CD4-positive, alpha-beta T cell treated with Interferon gamma for 1 hour (primary cell): ENCODE data around the gene FAM171A1.
A peak's percentile ranks its signal among the peaks of the same experiment; 100 is the strongest.
"Not testable (repeated sequence)": the region's sequence is repeated elsewhere in the genome, so short reads cannot be mapped to it uniquely, and the experiment has no call there.

Source experiments
- DNase-seq: peaks from one replicate; pipeline ENCODE4 v3.0.0-alpha.2; 2020

Gene FAM171A1

DNA sequence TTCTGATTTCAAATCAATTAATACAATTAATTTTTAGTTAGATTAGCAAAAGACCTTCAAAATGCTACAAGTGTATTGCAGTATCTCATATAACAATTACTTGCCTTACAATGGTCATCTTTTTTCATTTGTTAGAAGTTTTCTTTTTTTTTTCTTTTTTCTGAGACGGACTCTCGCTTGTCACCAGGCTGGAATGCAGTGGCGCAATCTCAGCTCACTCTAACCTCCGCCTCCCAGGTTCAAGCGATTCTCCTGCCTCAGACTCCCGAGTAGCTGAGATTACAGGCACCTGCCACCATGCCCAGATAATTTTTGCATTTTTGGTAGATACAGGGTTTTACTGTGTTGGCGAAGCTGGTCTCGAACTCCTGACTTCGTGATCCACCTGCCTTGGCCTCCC is 95.0 kb downstream of the FAM171A1 start:
- not testable (repeated sequence) for DNase-seq

DNA sequence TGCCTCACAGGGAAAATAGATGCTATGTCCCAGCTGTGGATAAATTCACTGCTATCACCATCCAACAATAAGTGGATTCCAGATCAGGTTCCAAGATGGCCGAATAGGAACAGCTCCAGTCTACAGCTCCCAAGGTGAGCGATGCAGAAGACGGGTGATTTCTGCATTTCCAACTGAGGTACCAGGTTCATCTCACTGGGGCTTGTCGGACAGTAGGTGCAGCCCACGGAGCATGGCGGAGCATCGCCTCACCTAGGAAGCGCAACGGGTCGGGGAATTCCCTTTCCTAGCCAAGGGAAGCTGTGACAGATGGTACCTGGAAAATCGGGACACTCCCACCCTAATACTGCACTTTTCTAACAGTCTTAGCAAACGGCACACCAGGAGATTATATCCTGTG is 101.3 kb downstream of the FAM171A1 start:
- DNase-seq: not testable (repeated sequence)

DNA sequence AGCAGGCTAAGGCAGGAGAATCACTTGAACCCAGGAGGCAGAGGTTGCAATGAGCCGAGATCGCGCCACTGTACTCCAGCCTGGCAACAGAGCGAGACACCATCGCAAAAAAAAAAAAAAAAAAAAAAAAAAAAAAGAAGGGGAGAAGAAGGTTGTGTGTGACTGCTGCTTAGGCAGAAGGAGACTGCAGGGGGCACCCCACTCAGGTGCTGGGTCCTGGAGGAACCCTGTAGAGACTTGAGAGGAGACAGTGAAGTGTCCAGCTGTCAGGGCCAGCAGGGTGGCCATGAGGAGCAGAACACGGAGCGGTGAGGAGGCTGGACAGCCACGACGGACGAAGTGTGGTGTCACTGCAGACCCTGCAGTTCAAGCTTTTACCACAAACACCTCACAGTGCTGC is 103.6 kb downstream of the FAM171A1 start:
- DNase-seq: no peak

DNA sequence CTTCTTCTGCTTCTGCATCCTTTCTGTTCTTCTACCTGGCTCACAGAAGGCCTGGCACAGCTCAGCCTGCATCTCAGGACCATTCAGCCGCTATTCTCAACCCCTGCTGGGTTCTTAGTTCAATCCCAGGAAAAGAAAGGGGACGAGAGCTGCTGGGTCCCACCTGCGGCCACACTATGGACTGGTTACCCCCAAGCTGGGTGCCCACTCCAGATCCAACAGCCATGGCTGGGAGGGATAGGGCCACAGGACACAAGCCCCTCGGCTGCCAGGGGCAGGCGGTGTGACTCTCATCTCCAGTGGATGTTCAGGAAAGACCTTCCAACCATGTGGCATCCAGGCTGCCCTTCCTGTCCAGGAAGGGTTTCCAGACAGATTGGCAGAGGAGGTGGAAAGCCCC is 105.0 kb downstream of the FAM171A1 start:
- no peak for DNase-seq

DNA sequence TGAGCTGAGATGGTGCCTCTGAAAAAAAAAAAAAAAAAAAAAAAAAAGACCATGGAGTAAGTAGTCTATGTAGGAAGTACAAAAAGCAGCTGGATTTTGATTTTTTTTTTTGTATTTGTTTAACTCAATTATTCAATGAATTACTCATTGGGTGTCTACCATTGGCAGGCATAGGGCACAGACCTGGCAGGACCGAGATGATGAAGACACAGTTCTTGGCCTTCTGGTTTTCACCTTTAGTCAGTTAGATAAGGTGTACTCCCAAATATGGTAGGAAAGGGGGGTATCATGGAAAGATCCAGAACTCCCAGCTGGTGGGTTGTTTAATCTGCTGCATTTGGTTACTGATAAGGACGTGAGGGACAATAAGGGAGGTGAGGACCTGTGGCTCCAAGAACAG is 105.5 kb downstream of the FAM171A1 start:
- no peak for DNase-seq

GRCh38 chr10:15265056-15265455 is 106.0 kb downstream of the FAM171A1 start:
- DNase-seq: no peak

- DNase-seq: no peak
Measured at GRCh38 chr10:15263657-15264323, 107.3 kb downstream of the FAM171A1 start.

DNA sequence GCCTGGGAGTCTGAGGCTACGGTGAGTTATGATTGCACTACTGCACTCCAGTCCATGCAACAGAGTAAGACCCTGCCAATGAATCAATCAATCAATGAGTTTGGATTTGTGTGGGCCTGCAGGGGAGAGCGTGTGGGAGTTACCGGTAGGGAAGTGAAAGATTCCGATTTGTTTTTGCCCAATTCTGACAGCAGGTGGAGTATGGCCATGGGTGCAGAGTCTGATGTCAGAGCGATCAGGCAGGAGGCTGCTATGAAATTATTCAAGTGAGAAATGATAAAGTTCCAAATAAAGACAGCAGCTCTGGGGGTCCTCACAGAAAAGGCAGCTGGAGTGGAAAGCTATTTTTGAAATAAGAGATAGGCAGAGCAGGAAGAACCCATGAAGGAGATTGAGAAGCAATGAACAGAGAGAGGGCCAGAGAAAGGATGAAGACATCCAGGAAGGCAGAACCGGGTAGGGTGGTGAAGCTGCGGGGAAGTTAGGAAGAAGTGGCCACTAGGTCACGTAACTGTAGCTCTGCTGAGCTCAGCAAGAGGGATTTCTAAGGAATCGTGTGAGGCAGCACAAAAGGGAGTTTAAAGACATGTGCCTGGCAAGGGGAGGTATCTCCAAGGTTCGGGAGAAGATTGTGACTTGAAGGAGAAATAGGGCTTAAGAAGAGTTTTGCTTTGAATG is 108.9 kb downstream of the FAM171A1 start:
- DNase-seq: no peak

DNA sequence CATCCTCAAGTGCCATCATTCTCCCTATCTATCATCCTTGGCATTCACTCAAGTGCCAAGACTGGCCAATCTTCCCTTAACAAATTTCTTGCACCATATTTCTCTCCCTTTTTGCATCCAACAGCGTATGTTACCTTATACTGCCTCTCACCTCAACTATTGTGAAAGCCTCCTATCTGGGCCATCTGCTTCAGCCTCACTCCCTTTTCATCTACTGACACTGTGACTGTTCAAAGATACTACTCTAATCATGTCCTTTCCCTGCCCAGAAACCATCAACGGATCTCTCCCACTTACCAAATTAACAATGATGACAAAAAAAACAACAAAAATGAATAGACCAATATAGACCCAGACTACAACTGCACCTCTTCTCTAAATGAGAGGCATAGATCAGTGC is 112.0 kb downstream of the FAM171A1 start:
- no peak for DNase-seq

GRCh38 chr10:15258255-15258654 is 112.8 kb downstream of the FAM171A1 start:
- DNase-seq: no peak

DNA sequence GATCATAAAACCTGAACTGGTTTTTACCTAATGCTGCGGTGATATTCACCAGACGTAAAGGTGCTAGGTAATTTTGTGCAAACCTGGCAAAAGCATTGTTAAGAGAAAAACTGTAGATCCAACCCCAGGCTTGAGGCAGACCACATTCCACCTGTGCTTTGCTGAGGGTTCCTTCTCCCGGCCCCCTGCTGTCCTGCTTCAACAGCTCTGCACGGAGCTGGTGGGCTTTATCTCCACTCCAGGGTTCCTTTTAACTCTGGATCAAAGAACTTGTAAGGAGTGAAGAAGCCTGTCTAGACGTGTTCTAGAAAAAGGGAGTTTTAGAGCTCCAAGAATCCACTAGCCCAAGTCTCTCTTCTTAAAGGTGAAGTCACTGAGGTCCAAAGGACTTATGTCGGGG is 115.1 kb downstream of the FAM171A1 start:
- DNase-seq: no peak

- no peak for DNase-seq
Measured at GRCh38 chr10:15254808-15255648, 116.1 kb downstream of the FAM171A1 start.

DNA sequence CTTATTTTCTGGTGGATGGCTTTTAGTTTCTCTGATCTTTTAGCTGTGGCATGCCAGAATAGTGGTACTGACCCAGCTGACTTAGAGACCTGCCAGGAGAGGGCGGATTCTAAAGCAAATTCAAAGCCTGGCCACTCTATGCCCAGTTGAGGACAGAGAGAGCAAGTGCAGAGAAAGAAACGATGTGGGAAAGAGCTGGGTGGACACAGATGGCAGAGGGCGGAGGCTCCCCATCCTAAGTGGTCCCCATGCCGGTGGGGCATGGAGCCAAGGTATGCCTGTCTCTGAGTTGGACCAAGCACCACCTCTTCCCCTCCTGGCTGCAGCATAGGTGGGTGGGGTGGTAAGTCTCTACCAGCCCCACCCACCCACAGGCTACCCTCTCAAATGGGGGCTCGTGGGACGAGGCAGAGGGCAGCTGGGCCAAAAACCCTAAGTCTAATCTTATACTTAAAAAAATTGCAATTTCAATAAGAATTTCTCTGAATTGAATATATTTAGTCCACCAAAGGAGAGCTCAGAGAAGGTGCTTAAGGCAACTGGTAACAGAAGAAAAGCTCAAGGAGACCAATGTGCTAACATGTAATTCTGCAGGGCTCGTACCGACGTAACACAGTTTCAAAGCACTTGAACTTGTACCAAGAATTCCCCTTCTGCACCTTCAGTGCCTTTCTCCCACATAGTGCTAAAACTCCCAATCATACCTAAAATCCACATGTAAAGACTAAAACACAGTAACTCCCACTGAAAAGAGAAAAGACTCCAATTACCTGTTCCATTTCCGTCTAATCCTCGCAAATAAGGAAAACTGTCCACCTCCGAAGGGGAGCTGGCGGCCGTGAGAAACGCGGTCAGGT is 116.9 kb downstream of the FAM171A1 start:
- DNase-seq: no peak

DNA sequence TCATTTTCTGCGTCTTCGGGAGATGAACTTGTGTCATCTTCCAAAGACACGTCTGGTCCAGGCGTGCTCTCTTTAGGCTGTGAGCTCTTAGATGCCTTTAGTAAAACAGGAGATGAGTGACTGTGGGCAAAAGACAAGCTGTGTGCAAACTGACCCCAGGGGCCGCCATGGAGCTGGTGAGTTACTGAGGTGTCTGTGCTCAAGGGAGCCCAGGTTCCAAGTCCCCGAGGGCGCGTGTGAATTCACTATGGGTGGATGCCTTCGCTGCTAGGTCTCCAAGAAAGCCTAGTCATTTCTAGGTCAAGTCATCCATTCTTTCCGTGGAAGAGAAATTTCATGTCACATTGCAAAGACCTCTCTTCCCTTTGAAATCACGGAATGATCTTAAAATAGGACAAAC is 118.7 kb downstream of the FAM171A1 start:
- no peak for DNase-seq

- no peak for DNase-seq
Measured at GRCh38 chr10:15251791-15252380, 119.2 kb downstream of the FAM171A1 start.

- peak; percentile 29 for DNase-seq
Measured at GRCh38 chr10:15245530-15245929, 125.6 kb downstream of the FAM171A1 start.

DNA sequence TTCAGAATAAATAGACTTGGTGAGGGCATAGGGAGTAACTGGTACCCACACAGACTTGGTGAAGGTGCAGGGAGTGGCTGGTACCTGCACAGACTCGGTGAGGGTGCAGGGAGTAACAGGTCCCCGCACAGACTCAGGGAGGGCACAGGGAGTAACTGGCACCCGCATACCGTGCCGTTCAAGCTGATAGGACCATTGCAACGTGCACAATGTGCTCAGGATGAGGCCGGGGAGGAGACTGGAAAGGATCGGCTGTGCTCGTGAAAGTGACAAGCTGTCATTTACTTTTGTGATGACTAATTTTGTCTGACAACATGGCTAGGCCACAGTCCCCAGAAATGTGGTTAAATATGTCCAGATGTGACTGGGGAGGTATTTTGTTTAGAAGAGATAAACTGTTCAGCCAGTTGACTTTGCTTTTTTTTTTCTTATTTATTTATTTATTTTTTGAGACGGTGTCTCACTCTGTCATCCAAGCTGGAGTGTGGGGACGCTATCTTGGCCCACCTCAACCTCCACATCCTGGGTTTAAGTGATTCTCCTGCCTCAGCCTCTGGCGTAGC is 126.4 kb downstream of the FAM171A1 start:
- no peak for DNase-seq

DNA sequence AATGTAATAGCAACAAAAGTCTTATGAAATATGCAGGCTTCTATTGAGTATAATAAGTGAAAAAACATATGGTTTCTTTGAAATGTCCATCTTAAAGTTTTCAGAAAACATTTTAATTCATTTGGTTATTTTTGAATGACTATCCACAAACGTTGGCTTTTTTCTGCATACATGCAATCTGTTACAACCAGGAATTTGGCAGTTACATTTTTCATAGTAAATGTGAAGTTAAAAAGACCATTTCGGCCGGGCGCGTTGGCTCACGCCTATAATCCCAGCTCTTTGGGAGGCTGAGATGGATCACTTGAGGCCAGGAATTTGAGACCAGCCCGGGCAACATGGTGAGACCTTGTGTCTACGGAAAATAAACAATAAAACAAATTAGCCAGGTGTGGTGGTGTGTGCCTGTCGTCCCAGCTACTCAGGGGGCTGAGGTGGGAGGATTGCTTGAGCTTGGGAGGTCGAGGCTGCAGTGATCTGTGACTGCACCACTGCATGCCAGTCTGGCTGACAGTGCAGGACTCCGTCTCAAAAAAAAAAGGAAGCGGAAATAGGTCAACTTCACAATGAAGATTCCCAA is 128.7 kb downstream of the FAM171A1 start:
- no peak for DNase-seq

DNA sequence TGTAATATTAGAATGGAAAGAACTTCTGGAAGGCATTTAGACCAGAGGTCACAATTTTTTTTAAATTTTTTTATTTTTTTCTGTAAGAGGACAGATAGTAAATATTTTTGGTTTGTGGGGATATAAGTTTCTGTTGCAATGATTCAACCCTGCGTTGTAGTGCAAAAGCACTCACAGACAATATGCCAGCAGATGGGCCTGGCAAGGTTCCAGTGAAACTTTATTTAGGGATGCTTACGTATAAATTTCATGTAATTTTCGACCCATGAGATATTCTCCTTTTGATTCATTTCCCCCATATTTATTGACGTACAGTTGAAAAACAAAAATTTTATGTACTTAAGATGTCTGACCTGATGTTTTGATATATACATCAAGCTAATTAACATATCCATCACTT is 129.8 kb downstream of the FAM171A1 start:
- no peak for DNase-seq

DNA sequence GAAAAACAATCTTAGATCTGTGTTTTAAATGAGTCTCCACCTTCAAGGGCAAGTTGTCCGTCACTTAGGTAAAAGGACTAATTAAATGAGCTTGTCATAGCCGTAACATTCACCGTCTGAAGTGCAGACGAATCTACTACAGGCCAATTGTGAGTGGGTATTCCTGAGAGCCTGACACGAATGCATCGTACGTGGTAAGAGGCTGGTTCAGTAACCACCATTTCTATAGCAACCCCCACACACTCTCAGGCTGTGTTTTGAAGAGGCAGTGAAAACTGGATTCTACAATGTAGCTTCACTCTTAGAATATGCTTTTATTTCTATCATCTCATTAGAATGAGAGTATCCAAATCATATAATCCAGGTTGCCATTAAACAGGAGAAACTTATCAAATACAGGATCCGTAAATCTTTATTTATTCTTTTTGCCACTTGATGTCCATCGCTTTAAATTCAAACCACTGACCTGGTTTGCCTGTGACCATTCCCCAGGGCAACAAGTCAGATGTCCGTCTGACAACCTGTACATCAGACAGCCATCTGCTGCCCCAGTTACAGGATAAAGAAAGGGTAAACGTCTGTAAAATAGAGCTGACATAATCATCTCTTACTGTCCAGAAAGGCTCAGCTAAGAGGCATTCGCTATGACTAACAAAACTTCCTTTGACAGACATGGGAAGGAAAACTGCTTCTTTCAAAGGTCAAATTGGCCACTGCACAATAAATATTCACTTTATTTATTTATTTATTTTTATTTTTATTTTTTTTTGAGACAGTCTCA is 132.3 kb downstream of the FAM171A1 start:
- peak; percentile 7 for DNase-seq

- DNase-seq: no peak
Measured at GRCh38 chr10:15237351-15237750, 133.7 kb downstream of the FAM171A1 start.
